ENCODE measurements around the gene RABGAP1L.

RABGAP1L gene

DNA sequence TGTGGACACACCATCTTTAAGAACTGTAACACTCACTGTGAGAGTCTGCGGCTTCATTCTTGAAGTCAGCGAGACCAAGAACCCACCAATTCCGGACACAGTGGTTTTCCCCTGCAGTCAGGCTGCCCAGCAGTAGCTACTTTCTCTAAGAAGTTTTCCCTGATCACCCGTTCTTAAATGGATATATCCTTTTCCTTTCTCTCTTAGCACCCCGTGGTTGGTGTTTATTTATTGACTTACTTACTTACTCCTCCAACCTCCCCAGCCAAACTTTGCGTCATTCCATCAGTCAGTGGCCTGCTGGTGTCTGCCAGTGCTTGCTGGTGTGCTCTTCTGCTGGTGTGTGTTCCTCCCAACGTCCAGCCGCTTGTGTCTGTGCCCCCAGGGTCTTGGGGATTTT is 553.2 kb downstream of the RABGAP1L start:
- no peak for DNase-seq (ENCODE audit: low read depth)

DNA sequence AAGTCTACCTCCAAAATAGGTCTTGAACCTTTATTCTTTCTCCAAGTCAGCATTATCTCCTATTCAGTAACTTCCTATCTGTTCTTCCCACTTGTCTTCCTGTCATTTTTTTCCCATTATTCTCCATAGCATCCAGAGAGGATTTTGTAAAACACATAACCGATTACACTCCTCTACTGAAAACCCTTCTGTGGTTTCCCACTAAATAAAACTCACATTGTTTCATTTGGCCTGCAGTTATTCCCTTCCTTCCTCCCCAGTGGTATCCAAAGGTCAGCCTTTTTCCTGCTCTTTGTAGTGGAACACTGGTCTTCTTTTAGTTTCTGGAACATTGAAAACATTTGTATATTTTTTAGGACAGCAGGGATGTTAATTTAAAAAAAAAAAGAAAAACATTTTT is 554.5 kb downstream of the RABGAP1L start:
- no peak for DNase-seq (ENCODE audit: low read depth)

DNA sequence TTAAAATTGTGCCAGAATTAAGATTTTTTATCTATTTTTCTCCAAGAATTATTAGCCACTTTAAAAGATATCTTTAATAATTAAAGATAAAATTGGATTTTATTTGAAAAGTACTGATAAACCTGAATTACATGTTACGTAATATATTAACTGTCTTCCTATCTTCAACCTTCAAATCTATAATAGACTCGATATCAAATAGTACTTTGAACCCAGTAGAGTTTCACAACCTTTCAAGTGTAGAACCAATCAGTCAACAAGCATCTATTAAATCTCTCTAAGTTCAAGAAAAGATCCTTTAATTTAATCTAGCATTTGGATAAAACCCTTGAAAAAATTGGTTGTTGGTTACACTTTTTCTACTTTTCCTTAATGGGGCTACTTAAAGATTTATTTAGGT is 559.9 kb downstream of the RABGAP1L start:
- no peak for DNase-seq (ENCODE audit: low read depth)

DNA sequence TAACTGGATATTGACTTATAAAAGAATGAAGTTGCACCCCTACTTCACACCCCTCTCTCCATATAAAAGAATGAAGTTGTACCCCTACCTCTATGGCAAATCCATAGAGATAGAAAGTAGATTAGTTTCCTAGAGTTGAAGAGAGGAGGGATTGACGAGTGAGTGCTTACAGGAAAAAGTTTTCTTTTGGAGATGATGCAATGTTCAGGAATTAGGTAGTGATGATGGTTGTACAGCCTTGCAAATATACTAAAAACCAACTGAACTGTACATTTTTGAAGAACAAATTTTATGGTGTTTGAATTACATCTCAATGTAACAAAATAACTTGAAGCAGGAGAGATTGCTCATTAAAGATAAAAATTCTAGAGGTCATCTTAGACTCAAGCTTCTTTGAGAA is 561.3 kb downstream of the RABGAP1L start:
- no peak for DNase-seq (ENCODE audit: low read depth)

DNA sequence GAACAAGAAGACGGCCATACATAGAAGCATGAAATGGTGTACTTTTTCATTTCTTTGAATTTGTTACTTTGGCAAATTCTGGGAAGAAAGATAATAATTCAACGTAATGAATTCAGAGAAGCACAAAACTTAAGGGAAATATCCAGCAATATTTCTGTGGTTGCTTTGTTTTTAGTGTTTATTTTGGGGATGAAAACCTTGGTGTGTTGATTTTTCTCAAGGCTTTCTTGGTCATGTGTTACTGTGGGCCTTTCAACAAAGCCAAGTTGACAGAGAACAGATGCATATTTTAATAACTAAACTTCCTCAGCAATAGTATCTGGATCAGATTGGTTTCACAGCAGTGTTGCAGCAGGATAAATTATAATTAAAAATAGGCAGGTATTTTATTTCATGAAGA is 561.9 kb downstream of the RABGAP1L start:
- DNase-seq (ENCODE audit: low read depth), result no peak

DNA sequence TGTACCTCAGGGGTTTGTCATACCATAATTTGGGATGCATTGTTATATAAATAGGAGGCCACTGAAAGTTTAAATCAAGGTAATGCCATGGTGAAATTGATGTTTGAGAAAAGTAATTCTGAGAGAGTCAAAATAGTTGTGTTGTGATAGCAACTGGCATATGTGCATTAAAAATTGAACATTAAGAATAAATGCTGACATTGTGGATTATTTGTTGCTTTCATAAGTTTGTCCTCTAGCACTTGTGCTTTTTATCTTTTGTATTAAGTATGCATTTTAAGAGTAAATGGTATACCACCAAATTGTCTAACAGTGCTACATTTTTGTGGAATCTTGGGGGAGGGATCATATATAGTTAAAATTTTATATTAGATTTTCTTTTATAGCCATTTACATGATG is 564.5 kb downstream of the RABGAP1L start:
- DNase-seq (ENCODE audit: low read depth), result no peak

DNA sequence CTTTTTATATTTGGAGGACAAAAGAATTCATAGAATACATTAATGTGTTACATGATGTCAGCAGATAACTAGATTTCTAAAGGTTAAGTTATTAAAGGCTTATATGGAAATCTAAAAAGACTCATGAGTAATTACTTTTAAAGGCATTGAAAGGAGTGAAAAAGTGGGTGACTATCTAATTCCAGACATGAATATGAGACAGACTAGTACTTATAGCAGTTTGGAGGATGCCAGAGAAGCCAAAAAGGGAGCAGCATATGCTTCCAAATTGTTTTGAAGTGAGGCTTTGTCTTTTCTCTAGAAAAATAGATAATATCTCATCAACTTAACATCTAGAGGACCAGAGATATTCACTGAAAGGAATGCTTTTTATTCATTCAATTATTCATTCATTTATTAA is 564.9 kb downstream of the RABGAP1L start:
- DNase-seq (ENCODE audit: low read depth), result no peak

DNA sequence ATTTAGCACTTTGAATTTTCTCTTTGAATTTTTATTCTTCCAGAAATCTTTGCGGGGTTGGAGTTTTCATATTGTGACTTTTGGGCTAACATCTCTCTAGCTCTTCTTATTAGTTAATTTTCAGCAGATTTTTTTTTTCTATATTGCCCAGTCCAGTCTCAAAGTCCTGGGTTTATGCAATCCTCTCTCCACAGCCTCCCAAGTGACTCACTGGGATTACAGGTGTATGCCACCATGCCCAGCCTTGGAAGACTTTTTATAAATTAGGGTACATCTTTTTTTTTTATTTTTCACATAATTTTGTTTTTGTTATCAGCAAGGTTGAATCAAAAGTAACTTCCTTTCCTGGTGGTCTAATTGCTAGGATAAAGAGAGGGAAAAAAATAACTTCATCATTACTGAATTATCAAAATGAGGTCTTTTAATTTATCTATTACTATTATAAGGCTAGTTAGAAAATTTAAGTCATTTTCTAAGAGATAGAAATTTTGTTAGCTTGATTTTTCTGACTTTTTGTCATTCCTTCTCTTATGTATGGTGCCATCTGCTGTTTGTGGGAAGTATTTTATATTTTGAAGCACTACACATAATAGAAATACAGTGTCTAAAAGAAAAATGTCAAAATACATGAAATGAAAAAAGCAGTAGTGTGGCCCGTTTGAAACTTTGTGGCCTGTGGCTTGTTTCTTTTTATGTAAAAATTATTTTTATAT is 567.0 kb downstream of the RABGAP1L start:
- DNase-seq (ENCODE audit: low read depth), result peak; percentile 39

DNA sequence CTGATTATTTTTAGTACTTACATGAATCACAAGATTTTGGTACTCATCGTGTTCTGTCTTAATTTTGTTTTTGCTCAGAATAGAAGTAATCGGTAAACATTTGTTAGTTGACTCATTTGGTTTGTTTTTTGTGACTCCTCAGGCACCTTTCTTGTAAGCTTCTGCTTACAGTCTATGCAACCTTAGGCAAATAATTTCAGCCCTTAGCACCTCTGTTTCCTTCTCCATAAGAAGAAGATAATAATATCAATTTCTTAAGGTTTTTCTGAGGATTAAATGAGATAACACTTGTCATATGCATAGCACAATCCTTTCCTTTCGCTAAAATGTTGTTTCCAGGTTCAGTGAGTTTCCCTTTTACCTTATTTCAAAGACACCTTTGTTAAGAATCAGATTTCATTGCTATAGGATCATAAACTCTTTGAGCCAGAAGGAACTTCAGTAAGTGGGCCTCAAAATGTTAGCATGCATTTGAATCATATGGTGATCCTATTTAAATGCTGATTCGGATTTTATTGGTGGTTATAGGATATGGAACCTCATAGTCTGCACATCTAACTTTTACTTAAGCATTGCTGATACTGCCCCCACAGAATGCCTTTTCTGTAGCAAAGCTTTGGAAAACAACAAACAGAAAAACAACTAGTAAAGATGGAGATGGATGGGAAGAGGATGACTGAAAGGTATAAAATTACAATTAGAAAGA is 567.7 kb downstream of the RABGAP1L start:
- no peak for DNase-seq (ENCODE audit: low read depth)

DNA sequence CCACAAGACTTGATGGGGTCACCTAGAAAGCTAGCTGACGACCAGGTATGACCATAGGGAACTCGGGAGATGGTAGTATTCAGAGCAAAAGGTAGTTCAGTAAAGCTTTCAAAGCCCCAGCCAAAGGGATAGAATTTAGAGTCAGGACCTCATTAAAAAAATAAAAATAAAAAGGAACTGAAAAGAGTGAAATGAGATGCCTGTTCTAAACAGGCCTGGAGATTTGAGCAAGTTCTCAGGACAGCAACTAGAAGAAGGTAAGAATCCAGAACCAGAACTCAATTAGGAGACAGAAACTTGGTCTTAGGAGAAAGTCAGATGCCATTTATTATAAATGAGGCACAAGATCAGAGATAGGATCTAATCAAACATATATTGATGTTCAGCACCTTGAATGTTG is 575.0 kb downstream of the RABGAP1L start:
- no peak for DNase-seq (ENCODE audit: low read depth)

DNA sequence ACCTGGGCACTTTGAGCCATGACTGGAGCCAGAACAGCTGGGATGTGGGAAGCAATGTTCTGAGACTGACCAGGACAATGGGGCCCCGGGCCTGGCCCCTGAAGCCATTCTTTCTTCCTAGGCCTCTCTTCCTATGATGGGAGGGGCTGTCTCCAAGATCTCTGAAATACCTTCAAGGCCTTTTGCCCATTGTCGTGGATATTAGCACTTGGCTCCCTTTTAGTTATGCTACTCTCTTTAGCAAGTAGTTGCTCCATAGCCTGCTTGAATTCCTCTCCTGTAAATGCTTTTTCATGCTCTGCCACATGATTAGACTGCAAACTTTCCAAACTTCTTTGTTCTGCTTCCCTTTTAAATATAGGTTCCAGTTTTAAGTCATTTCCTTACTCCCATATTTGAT is 577.5 kb downstream of the RABGAP1L start:
- DNase-seq (ENCODE audit: low read depth), result no peak

DNA sequence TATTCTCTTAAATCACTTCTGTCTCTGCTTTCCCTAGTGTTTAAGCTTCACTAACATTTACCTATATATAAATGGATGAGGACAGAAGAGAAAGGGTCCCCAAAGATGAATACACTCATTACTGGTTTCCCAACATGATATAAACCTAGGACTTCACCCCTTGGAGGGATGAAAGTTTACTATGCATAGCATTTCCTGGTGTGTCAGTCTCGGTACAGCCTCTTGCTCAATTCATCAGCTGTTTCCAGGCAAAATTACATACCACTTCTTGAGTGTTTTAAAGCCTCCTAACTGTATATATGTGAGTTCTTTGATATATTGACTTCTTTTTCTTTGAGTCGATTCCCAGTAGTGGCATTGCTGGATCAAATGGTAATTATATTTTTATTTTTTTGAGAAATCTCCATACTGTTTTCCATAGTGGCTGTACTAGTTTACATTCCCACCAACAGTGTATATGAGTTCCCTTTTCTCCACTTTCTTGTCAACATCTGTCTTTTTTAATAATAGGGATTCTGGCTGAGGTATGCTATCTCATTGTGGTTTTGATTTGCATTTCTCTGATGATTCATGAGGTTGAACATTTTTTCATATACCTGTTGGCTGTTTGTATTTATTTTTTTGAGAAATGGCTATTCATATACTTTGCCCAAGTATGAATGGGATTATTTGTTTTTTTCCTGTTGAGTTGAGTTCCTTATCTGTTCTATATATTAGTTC is 581.1 kb downstream of the RABGAP1L start:
- DNase-seq (ENCODE audit: low read depth), result peak; percentile 37

DNA sequence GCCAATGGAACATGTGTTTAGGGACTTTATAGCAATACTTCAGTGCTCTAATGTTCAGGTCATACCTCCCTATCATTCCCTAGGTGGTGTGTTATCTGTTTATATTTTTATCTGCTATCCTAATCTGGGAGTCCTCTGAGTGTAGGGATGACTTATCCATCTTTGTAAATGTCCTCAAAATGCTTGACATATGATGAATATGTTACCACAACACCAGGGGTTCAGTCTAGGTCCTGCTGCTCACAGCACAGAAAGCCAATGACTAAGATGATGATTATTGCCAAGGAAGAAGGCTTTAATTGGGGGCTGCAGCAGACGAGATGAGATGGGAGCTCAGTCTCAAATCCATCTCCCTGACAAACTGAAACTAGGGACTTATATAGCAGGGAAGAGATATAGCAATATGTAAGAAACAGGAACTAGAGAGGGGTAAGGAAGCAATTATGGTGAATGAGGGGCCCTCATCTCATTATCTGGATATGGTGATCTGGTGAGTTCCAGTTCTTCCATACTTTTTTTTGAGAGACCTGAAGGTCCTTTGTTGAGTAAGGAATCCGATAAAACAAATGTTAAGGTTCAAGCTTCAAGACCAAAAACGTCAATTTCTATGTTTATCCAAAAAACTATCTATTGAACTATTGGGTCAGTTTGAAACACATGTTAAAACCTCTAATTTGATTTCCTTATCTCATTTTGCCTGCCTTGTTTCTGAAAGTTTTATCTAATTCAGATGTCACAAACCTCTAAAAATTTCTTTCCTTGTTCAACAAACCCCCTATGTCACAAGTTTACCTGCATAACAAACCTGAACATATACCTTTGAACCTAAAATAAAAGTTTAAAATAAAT is 583.7 kb downstream of the RABGAP1L start:
- DNase-seq (ENCODE audit: low read depth), result no peak

DNA sequence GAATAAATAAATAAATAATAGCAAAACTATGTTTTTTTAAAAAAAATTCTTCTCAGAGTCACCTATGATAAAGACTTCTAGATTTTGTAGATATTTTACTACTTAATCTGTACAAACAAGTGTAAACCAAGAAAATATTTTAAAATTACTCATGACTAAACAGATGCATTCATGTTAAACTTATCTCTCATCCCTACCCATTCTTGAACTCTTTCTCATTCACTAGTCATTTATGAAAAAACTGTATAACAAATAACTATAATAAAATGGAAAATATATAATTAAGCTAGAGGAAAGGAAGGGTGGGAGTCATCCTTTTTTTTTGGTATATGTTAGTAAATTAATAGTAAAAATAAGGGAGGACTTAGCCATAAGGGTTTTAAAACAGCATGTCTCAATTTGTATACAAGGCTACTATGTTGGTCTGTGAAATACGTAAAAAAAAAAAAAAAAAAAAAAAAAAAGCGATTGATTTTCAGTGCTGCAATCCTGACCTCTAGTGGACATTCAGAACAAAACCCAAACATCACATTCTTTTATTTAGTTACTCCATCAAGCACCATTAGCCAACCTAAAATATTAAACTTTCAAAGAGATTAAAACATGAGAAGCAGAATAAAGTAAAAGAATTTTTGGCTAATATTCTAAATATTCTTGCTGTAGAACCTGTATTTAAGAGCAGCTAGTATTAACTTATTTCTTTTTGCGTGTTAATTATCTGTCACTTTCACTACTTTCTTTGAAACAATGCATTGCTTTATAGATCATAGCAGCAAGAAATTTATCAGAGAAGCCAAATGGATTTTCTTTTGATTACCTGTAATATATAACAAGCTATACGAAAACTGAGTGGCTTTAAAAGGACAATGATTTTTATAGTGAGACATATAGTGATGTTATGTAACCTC is 584.6 kb downstream of the RABGAP1L start:
- peak; percentile 41 for DNase-seq (ENCODE audit: low read depth)

DNA sequence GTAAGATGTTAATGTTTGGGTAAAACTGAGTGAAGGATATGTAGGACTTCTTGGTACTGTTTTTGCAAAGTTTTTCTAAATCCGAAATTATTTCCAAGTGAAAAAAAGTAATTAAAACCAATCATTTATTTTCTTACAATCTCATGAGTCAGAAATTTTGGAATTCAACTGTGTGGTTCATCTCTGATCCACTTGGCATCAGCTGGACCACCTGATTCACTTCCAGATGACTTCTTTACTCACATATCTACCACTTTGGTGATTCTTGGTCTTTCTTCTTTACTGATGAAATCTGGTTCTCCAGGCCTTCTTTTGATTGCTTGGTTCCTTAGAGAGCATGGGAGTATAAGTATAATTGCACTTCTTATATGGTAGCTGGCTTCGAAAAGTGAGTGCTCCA is 585.6 kb downstream of the RABGAP1L start:
- DNase-seq (ENCODE audit: low read depth), result peak; percentile 1

DNA sequence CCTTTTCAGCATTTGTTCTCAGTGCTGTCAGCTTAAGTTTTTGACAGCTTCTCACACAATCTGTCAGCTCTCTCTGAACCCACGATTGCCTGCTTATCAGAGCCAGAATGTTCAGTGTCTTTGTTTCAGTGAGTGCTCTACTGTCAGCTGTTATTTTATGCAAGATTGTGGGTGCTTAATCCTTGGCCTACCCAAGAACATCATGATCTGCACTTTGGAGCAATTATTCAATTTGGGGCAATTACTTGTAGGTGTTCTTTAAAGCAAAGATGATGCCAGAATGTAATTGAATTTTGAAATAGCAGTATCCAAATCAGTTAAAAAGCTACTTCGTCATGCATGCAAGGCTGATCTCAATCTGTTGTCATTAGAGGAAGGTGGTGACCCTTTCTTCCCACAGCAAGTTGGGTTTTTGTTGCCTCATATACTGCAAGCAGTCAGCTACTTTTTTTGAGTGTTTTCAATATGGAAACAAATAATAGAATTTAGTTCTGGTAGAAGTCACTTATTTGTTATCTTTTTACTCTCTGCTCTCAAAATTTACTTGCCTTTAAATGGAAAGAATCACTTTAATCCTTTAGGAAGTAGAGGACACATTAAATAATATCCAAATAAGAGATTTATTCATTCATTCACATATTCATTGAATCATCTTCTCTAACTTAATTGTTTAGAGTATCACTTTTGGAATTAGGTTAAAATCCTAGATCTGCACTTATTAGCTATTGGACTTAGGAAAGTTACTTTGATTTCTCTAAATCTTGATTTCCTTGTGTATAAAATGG is 586.9 kb downstream of the RABGAP1L start:
- DNase-seq (ENCODE audit: low read depth), result no peak

DNA sequence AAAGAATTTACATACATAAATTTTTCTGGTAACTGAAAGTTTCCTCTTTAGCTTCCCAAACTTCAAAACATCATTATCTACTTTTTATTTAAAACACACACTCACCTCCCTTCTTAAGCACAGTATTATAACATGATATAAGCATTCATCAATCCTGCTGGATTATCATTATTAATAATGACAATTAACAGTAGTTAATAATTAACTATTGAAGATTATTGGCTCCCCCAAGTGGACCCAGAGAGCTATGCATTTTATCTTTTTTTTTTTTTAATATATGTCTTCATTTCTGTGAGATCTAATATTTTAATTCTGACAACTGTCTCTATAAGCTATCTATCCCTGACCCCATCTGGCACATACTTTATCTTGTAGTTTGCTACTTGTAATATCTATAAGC is 588.3 kb downstream of the RABGAP1L start:
- DNase-seq (ENCODE audit: low read depth), result no peak

DNA sequence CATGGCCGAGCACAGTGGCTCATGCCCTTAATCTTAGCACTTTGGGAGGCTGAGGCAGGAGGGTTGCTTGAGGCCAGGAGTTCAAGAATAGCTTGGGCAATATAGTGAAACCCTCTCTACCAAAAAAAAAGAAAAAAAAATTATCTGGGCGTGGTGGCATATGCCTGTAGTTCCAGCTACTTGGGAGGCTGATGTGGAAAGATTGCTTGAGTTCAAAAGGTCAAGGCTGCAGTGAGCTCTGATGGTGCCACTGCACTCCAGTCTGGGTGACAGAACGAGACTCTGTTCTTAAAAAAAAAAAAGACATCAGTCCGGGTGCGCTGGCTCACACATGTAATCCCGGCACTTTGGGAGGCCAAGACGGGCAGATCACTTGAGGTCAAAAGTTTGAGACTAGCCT is 589.3 kb downstream of the RABGAP1L start:
- DNase-seq (ENCODE audit: low read depth), result no peak

DNA sequence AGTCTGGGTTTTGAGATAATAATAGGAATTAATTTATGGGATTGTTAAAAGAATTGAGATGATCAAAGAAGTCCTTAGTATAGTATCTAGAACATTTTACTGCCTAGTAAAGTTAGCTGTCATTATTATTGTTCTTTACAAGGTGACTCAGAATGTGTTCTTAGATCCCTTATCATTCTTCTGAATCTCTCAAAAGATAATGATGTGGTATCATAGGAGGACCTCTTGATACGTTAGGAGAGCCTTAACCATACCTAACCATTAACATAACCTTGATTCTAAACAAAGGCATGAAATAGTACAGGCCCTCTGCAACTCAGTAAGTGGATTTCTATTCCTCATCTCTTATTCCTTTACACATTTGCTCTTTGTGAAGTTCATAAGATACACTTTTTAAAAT is 593.8 kb downstream of the RABGAP1L start:
- DNase-seq (ENCODE audit: low read depth), result no peak

DNA sequence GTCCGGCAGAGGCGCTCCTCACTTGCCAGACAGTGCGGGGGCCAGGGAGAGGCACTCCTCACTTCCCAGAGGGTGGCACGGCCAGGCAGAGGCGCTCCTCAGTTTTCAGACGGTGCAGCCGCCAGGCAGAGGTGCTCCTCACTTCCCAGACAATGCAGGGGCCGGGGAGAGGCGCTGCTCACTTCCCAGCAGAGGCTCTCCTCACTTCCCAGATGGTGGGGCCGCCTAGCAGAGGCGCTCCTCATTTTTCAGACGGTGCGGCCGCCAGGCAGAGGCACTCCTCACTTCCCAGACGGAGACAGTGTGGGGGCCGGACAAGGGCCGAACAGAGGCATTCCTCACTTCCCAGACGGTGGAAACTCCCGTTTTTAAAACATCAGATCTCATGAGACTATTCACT is 602.0 kb downstream of the RABGAP1L start:
- no peak for DNase-seq (ENCODE audit: low read depth)

Data from fibroblast of gingiva (primary cell).